Heart right ventricle (tissue), 16 donors: Measurements from ENCODE around the gene MICAL2. TPM values are rescaled to one million over a fixed set of nuclear protein-coding genes. Genes with fewer than 3 reads are reported as not detected.

Experiments
- ATAC-seq, 8 donors: fragments of 200-7000 bp; cut with Tn5 transposase; one replicate each; pipeline ENCODE4 v1.9.1; 2020; ENCODE audit warnings: mild to moderate bottlenecking in 8 of 8, moderate library complexity in 8 of 8, moderate number of reproducible peaks in 1 of 8
- DNase-seq, 2 donors: peaks; one replicate each; pipeline ENCODE4 v3.0.0-alpha.2; 2020
- H3K27ac ChIP-seq, 10 donors: fragments of 200-600 bp; sonication (generic) in 2 of 10; one replicate each; pipeline versions ENCODE4 v1.5.0 to v1.8.0; 2020 to 2022; ENCODE audit warnings: mild to moderate bottlenecking in 3 of 10
- H3K27me3 ChIP-seq, 7 donors: fragments of 200-600 bp; one replicate each; pipeline ENCODE4 v1.8.0; 2021 to 2022; ENCODE audit warnings: mild to moderate bottlenecking in 2 of 7
- H3K36me3 ChIP-seq, 9 donors: fragments of 200-600 bp; sonication (generic) in 1 of 9; one replicate each; pipeline versions ENCODE4 v1.5.0 to v1.8.0; 2020 to 2022; ENCODE audit warnings: mild to moderate bottlenecking in 2 of 9
- H3K4me1 ChIP-seq, 9 donors: fragments of 200-600 bp; sonication (generic) in 1 of 9; one replicate each; pipeline versions ENCODE4 v1.5.0 to v1.8.0; 2020 to 2022; ENCODE audit warnings: mild to moderate bottlenecking in 4 of 9
- H3K4me3 ChIP-seq, 10 donors: fragments of 200-600 bp; sonication (generic) in 2 of 10; one replicate each; pipeline versions ENCODE4 v1.5.0 to v1.8.0; 2020 to 2022; ENCODE audit warnings: mild to moderate bottlenecking in 7 of 10, moderate library complexity in 2 of 10
- H3K9me3 ChIP-seq, 11 donors: fragments of 200-600 bp in 10 of 11; sonication (generic) in 2 of 11; one replicate each; pipeline versions ENCODE4 v1.5.0 to v1.8.0; 2013 to 2022; ENCODE audit warnings: mild to moderate bottlenecking in 2 of 11, control low read depth in 1 of 11, moderate library complexity in 1 of 11
- CTCF ChIP-seq, 9 donors: fragments of 200-600 bp; sonication (generic) in 2 of 9; IDR thresholded peaks; one replicate each; pipeline versions ENCODE4 v1.5.0 to v1.8.0; 2021 to 2022; ENCODE audit warnings: antibody characterized with exemption in 9 of 9, mild to moderate bottlenecking in 5 of 9, moderate library complexity in 1 of 9
- WGBS, 2 donors: extraction: QIAGEN DNeasy Blood & Tissue Kit; methylation state at CpG; one replicate each; pipeline ENCODE4 v1.1.7; 2013; ENCODE audit warnings: inconsistent platforms in 1 of 2; 5-methylcytosine and 5-hydroxymethylcytosine counted together
- intact Hi-C, 10 donors: fragments of 100-400 bp; cut with DNase I; formaldehyde crosslinking; loops; one replicate each; pipeline versions ENCODE4 v1.11.1 to v1.14.2; 2022
- polyA plus RNA-seq, 2 donors: library from polyadenylated mRNA; stranded (reverse); fragments of 200-250 nt; gene quantifications; one replicate each; pipeline ENCODE4 v1.2.3, GENCODE V29; 2013
- total RNA-seq, 10 donors: library from RNA; stranded (reverse); fragmentation: NEBNext Ultra II Directional in 3 of 10; extraction: Animal tissue kit (Norgen Biotek cat#: 25700) in 3 of 10; gene quantifications; one replicate each; pipeline versions ENCODE4 v1.2.1 to v1.2.4, GENCODE V29; 2021 to 2023
- donor health status: Arrhythmogenic right ventricular cardiomyopathy.
- donor health status: ischemic (EF 13 %, LVEDD 7.1; RV severe dilation, severe dysfunction).
- donor health status: healthy with polysubstance abuse.
- donor health status: DM: no; HTN: yes; CAD: no.
- donor health status: DM: no; HTN: no; CAD: no.
- donor health status: ischemic (EF 25% LVEDD 6.9; RV normal size, moderate dysfunction).
- donor health status: ischemic (EF 25% LVEDD 5.7; RV mildly dilated, moderate dysfunction).
- donor health status: healthy.
- donor health status: DM: yes; HTN: yes; CAD: no.
- donor health status: Ischemic cardiomyopathy.
- donor health status: ischemic (EF 35%, LVEDD 5.7; RV mildly dilated, moderate dysfunction).
- donor health status: nonischemic (EF 11% LVEDD 7.7; RV severe dilation, severe dysfunction).
- donor health status: DM: yes; HTN: yes; CAD: no.
- donor health status: PGD.
- donor health status: ischemic (EF 29% LVEDD 5.4; RV normal size, mild dysfunction).
- donor health status: nonischemic (EF 23%, LVEDD 6.1; RV moderate dilation, normal function).

The MICAL2 gene
- total and polyA plus RNA-seq, 12 donors = 32.5 to 95.7 (median 70.5) TPM

- TF ChIP-seq CTCF (IDR thresholded peaks at IDR 0.05) = no peak
- peaks cover 3 to 88% (median 54%) of the 10 kb centered on the region in 9 donors for H3K4me1 ChIP-seq
- H3K27me3 ChIP-seq = no peaks in the 10 kb centered on the region
- no peak overlapping the region for H3K27ac ChIP-seq
- ATAC-seq = no peak
- H3K36me3 ChIP-seq = peaks cover 0 to 4% (median 0%) of the 10 kb centered on the region in 9 donors
- intact Hi-C loops = no loop called here
- DNase-seq = no peak
- no peaks in the 10 kb centered on the region for H3K9me3 ChIP-seq
- WGBS, 2 donors = 79% methylated on average over 4 of the region's 4 CpGs
- no peak overlapping the region for H3K4me3 ChIP-seq
Measured at GRCh38 chr11:12126344-12127019, 16.1 kb downstream of the MICAL2 start.

- no peaks in the 10 kb centered on the region for H3K27me3 ChIP-seq
- H3K36me3 ChIP-seq = no peaks in the 10 kb centered on the region
- no peak for TF ChIP-seq CTCF (IDR thresholded peaks at IDR 0.05)
- peaks cover 7 to 96% (median 60%) of the 10 kb centered on the region in 9 donors for H3K4me1 ChIP-seq
- WGBS, 2 donors = 65 to 80% methylated on average over 4 of the region's 4 CpGs
- no peaks in the 10 kb centered on the region for H3K9me3 ChIP-seq
- intact Hi-C loops = no loop called here
- ATAC-seq (no peak), DNase-seq (no peak)
- no peak overlapping the region for H3K4me3 ChIP-seq
- peak overlapping the region in 1 of 10 donors; percentile 26 for H3K27ac ChIP-seq
Measured at GRCh38 chr11:12127206-12127898, 17.0 kb downstream of the MICAL2 start.

GRCh38 chr11:12128301-12128751 lies 17.9 kb downstream of the MICAL2 start:
- no peak for ATAC-seq
- Histone ChIP-seq H3K4me3 (no peak overlapping the region), H3K27ac (no peak overlapping the region), H3K9me3 (no peaks in the 10 kb centered on the region), H3K4me1 (peaks cover 7 to 93% (median 67%) of the 10 kb centered on the region in 9 donors), H3K27me3 (no peaks in the 10 kb centered on the region), H3K36me3 (no peaks in the 10 kb centered on the region)
- intact Hi-C loops = no loop called here
- TF ChIP-seq CTCF (IDR thresholded peaks at IDR 0.05) = no peak
- 80 to 84% methylated on average over 1 of the region's 1 CpG for WGBS, 2 donors
- DNase-seq = no peak

- 85 to 86% methylated on average over 4 of the region's 4 CpGs for WGBS, 2 donors
- ATAC-seq (no peak), DNase-seq (no peak)
- Histone ChIP-seq H3K9me3 (no peaks in the 10 kb centered on the region), H3K4me3 (no peak overlapping the region), H3K27ac (no peak overlapping the region), H3K4me1 (peaks cover 7 to 92% (median 58%) of the 10 kb centered on the region in 9 donors), H3K36me3 (no peaks in the 10 kb centered on the region), H3K27me3 (no peaks in the 10 kb centered on the region)
- TF ChIP-seq CTCF (IDR thresholded peaks at IDR 0.05) = no peak
- intact Hi-C loops = no loop called here
Measured at GRCh38 chr11:12129227-12129626, 18.8 kb downstream of the MICAL2 start.
